SJCRH30 (cell line): ENCODE measurements around the gene PHRF1. TPM values are rescaled to one million over a fixed set of nuclear protein-coding genes. Genes with fewer than 3 reads are reported as not detected.

Experiments
- DNase-seq, 2 experiments: peaks; one replicate each; pipeline ENCODE4 v3.0.0-alpha.2; 2015 to 2020
- H3K27ac ChIP-seq: fragments of 250-450 bp; sonication (Bioruptor Pico); 2 replicates; pipeline ENCODE4 v1.5.1; 2020; ENCODE audit warnings: mild to moderate bottlenecking, moderate library complexity
- H3K27me3 ChIP-seq: fragments of 250-450 bp; sonication (Bioruptor Pico); 2 replicates; pipeline ENCODE4 v1.5.1; 2020; ENCODE audit warnings: mild to moderate bottlenecking, moderate library complexity
- H3K36me3 ChIP-seq: fragments of 250-450 bp; sonication (Bioruptor Pico); 2 replicates; pipeline ENCODE4 v1.5.1; 2020; ENCODE audit warnings: mild to moderate bottlenecking, moderate library complexity
- H3K4me1 ChIP-seq: fragments of 250-450 bp; sonication (Bioruptor Pico); 2 replicates; pipeline ENCODE4 v1.5.1; 2020; ENCODE audit warnings: mild to moderate bottlenecking, moderate library complexity
- H3K4me3 ChIP-seq: fragments of 250-450 bp; sonication (Bioruptor Pico); 2 replicates; pipeline ENCODE4 v1.5.1; 2020; ENCODE audit warnings: mild to moderate bottlenecking, moderate library complexity
- H3K9me3 ChIP-seq: fragments of 250-450 bp; sonication (Bioruptor Pico); replicated peaks from 2 replicates; pipeline ENCODE4 v1.5.1; 2020; ENCODE audit warnings: mild to moderate bottlenecking, moderate library complexity
- total RNA-seq: library from RNA; depleted of rRNA; stranded (reverse); fragments of >200 nt; shearing (Covaris generic); gene quantifications from 2 replicates; pipeline ENCODE4 v1.2.3, GENCODE V29; 2014; rRNA removed

Gene PHRF1
- 30.8 and 34.3 TPM in 2 replicates for total RNA-seq

GRCh38 chr11:575996-576768, at the start of gene PHRF1:
Gene PHRF1, plus strand, starts transcription at chr11:576470. Its CDS starts 5,043 bp downstream, at chr11:581513.
- Histone ChIP-seq H3K27ac (peak within 1 kb of the TSS; percentile 99), H3K36me3 (peaks cover 4% of the 10 kb centered on the region), H3K4me1 (peaks cover 12% of the 10 kb centered on the region), H3K9me3 (no peaks in the 10 kb centered on the region), H3K4me3 (peak within 1 kb of the TSS; percentile 78), H3K27me3 (peaks cover 11% of the 10 kb centered on the region)
- DNase-seq, result peak; percentile 95 to 96

GRCh38 chr11:528166-528814, 48.0 kb upstream of the PHRF1 start:
- Histone ChIP-seq H3K36me3 (peaks cover 8% of the 10 kb centered on the region), H3K27ac (peak overlapping the region; percentile 57)

GRCh38 chr11:528815-529727, 47.2 kb upstream of the PHRF1 start:
- DNase-seq, result peak; percentile 90 to 92
- Histone ChIP-seq H3K27ac (peak overlapping the region; percentile 57), H3K9me3 (no peaks in the 10 kb centered on the region), H3K27me3 (no peaks in the 10 kb centered on the region), H3K4me3 (peak overlapping the region; percentile 18), H3K36me3 (peaks cover 12% of the 10 kb centered on the region), H3K4me1 (peaks cover 17% of the 10 kb centered on the region)

More at GRCh38 chr11:528166-528814, 48.0 kb upstream of the PHRF1 start:
- Histone ChIP-seq H3K27me3 (no peaks in the 10 kb centered on the region), H3K4me1 (peaks cover 17% of the 10 kb centered on the region), H3K4me3 (peak overlapping the region; percentile 18), H3K9me3 (no peaks in the 10 kb centered on the region)
- DNase-seq, result peak; percentile 37 to 45

- Histone ChIP-seq H3K27ac (no peak overlapping the region), H3K4me1 (peaks cover 17% of the 10 kb centered on the region), H3K4me3 (no peak overlapping the region), H3K9me3 (no peaks in the 10 kb centered on the region), H3K27me3 (no peaks in the 10 kb centered on the region), H3K36me3 (peaks cover 12% of the 10 kb centered on the region)
- no peak for DNase-seq
Measured at GRCh38 chr11:529728-530411, 46.4 kb upstream of the PHRF1 start.

- H3K4me3 ChIP-seq, result no peak overlapping the region
- no peak for DNase-seq
- peaks cover 12% of the 10 kb centered on the region for H3K36me3 ChIP-seq
- peaks cover 17% of the 10 kb centered on the region for H3K4me1 ChIP-seq
- no peaks in the 10 kb centered on the region for H3K9me3 ChIP-seq
- H3K27ac ChIP-seq, result no peak overlapping the region
- no peaks in the 10 kb centered on the region for H3K27me3 ChIP-seq
Measured at GRCh38 chr11:530960-531831, 45.1 kb upstream of the PHRF1 start.

GRCh38 chr11:531919-532526, 44.2 kb upstream of the PHRF1 start:
- H3K4me3 ChIP-seq, result no peak overlapping the region
- no peak overlapping the region for H3K27ac ChIP-seq
- peaks cover 12% of the 10 kb centered on the region for H3K36me3 ChIP-seq
- H3K4me1 ChIP-seq, result peaks cover 17% of the 10 kb centered on the region
- no peaks in the 10 kb centered on the region for H3K27me3 ChIP-seq
- DNase-seq, result no peak
- H3K9me3 ChIP-seq, result no peaks in the 10 kb centered on the region

GRCh38 chr11:532527-532985, 43.7 kb upstream of the PHRF1 start:
- Histone ChIP-seq H3K27me3 (no peaks in the 10 kb centered on the region), H3K4me1 (peaks cover 17% of the 10 kb centered on the region), H3K4me3 (no peak overlapping the region), H3K36me3 (peaks cover 12% of the 10 kb centered on the region), H3K27ac (no peak overlapping the region), H3K9me3 (no peaks in the 10 kb centered on the region)
- no peak for DNase-seq

- H3K4me1 ChIP-seq, result peaks cover 16% of the 10 kb centered on the region
- no peak for DNase-seq
Measured at GRCh38 chr11:532986-533585, 43.2 kb upstream of the PHRF1 start.

GRCh38 chr11:533586-534395, 42.5 kb upstream of the PHRF1 start:
- Histone ChIP-seq H3K4me3 (no peak overlapping the region; the same call in 1 of the 2 replicates), H3K27ac (no peak overlapping the region), H3K27me3 (no peaks in the 10 kb centered on the region), H3K9me3 (no peaks in the 10 kb centered on the region), H3K4me1 (peaks cover 10% of the 10 kb centered on the region), H3K36me3 (peaks cover 12% of the 10 kb centered on the region)
- no peak for DNase-seq

More at GRCh38 chr11:532986-533585, 43.2 kb upstream of the PHRF1 start:
- Histone ChIP-seq H3K27ac (no peak overlapping the region), H3K36me3 (peaks cover 12% of the 10 kb centered on the region), H3K9me3 (no peaks in the 10 kb centered on the region), H3K27me3 (no peaks in the 10 kb centered on the region), H3K4me3 (no peak overlapping the region)

- peaks cover 2% of the 10 kb centered on the region for H3K4me1 ChIP-seq
- peak in 1 of 2 experiments; percentile 35 for DNase-seq
- no peak overlapping the region for H3K27ac ChIP-seq
- peaks cover 12% of the 10 kb centered on the region for H3K36me3 ChIP-seq
- no peaks in the 10 kb centered on the region for H3K9me3 ChIP-seq
- no peaks in the 10 kb centered on the region for H3K27me3 ChIP-seq
- H3K4me3 ChIP-seq, result peak overlapping the region; percentile 79
Measured at GRCh38 chr11:534396-535209, 41.7 kb upstream of the PHRF1 start.

GRCh38 chr11:535210-535518, 41.1 kb upstream of the PHRF1 start:
- peak overlapping the region; percentile 79 for H3K4me3 ChIP-seq
- no peak for DNase-seq
- H3K27me3 ChIP-seq, result no peaks in the 10 kb centered on the region
- H3K36me3 ChIP-seq, result peaks cover 12% of the 10 kb centered on the region
- H3K27ac ChIP-seq, result no peak overlapping the region
- H3K9me3 ChIP-seq, result no peaks in the 10 kb centered on the region
- no peaks in the 10 kb centered on the region for H3K4me1 ChIP-seq
